GM18507 (cell line): Measurements from ENCODE around the gene PHLPP1.

ENCODE experiments used
- DNase-seq: peaks from one replicate; pipeline ENCODE4 v3.0.0; 2011; ENCODE audit warnings: low read depth; ENCODE audit not compliant: insufficient read length; ENCODE audit errors: extremely low spot score
- FAIRE-seq: peaks from 2 replicates; lab custom pipeline; 2011; peaks lifted over from hg19 to GRCh38; lab: Jason Lieb, UNC

The PHLPP1 gene

DNA sequence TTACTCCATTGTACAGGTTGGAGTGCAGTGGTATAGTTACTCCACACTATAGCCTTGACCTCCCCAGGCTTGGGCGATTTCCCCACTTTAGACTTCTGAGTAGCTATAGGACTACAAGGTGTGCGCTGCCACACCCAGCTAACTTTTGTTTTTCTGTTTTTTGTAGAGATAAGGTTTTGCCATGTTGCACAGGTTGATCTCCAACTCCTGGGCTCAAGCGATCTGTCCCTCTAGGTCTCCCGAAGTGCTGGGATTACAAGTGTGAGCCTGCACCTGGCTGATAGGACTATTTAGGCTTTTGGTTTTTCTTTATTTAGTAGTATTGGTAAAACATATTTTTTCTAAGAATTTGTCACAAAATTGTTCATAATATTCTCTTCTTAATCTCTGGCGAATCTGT, 121.7 kb downstream of the PHLPP1 start:
- FAIRE-seq (no peak), DNase-seq (no peak)

- DNase-seq, result peak; percentile 38
Measured at GRCh38 chr18:62838475-62839098, 123.2 kb downstream of the PHLPP1 start.

GRCh38 chr18:62839874-62840713, 124.8 kb downstream of the PHLPP1 start:
- no peak for DNase-seq
- peak; percentile 70 for FAIRE-seq

More at GRCh38 chr18:62838475-62839098, 123.2 kb downstream of the PHLPP1 start:
- peak; percentile 88 for FAIRE-seq

DNA sequence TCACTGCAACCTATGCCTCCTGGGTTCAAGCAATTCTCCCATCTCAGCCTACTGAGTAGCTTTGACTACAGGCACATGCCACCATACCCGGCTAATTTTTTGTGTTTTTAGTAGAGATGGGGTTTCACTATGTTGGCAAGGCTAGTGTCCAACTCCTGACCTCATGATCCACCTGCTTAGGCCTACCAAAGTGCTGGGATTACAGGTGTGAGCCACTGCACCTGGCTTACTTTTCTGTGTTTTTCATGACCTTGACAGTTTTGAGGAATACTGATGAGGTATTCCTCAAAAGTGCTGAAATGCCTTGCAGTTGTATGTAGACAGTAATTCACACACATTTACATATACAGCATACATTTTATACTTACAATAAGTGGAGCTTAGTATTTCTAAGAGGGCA, 126.1 kb downstream of the PHLPP1 start:
- FAIRE-seq (no peak), DNase-seq (no peak)

GRCh38 chr18:62842898-62843297, 127.6 kb downstream of the PHLPP1 start:
- DNase-seq (no peak), FAIRE-seq (no peak)

- FAIRE-seq, result peak; percentile 88
- DNase-seq, result no peak
Measured at GRCh38 chr18:62844850-62845643, 129.7 kb downstream of the PHLPP1 start.

DNA sequence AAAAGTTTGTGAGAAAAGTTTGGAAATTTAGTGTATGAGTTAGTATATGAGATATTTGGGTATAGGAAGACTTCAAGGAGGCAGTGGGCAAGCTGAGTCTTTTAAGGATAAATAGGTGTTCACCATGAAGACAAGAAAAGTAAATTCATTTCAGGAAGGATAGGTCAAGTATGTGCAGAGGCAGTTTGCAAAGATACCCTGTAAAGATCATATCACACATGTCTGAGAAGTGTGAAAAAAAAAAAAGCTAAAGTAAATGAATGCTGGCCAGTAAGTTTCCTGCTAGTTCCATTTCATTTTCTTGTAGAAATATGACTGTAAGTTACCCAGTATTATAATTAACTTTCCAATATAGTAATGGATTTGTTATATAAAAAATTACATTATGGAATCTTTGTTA, 131.0 kb downstream of the PHLPP1 start:
- FAIRE-seq, result no peak
- no peak for DNase-seq

- FAIRE-seq (no peak), DNase-seq (no peak)
Measured at GRCh38 chr18:62847081-62847480, 131.7 kb downstream of the PHLPP1 start.

DNA sequence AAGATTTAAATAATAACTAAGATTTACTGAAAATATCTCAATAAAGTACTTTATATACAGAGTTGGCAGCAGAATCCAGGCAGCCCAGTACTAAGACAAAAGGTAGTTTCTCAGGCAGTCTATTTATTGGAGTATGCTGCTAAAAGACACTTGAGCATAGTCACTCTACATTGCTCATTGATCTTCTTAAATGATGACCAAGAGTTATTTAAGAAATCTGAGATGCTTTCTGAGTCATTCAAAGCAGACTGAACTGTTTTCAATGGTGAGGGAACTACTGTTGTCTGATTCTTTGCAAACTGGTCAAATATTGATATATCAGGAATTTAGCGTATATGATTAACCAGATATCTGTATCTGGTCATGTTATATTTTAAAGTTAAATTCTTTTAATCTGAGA, 133.6 kb downstream of the PHLPP1 start:
- DNase-seq, result no peak
- FAIRE-seq, result no peak

DNA sequence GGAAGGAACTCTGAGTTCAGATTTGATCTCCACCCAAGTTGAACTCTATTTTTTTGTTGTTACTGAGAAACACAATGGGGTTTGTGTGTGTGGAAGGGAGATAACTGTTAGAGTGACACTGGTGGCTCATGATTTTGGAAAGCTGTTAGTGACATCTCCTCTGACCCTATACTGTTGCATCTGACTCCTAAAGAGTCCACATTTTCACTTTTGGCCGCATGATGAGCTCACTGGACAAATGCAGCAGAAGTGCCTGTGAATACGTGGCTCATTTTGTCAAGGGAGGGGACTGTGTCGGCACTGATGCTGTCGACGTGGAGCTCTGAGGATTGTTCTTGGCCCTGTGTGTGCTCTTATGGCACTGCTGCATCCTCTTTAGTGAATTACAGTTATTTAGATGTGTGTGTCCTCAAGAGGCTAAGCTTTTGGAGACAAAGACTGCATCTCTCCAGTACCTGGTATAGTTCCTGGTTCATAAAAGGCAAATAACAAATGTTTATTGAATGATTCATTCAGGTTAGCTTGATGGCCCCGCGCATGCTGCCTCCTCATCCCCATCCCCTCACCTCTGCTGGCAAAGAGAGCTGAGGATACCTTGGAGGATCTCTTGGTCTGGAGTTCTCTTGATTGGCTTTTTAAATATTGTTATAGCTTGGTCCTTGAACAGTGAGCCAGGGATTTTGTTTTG, 135.4 kb downstream of the PHLPP1 start:
- no peak for FAIRE-seq
- DNase-seq, result no peak

DNA sequence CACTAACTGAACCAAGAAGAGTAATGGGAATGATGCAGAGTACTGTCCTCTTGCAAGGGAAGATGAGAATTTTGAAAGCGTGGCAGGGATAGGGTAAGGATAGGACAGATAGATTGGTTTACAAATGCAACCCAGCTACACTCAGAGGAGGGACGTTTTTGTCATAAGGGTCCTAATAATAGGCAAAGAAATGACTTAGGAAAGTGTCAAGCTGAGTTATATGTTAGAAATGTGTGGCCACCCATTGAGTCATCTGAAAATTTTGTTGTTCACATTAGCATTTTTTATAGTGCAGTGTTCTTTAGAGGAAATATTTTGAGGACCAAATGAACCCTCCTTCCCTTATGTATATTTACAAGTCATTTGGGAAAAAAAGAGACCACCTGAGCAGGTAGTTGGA, 137.5 kb downstream of the PHLPP1 start:
- no peak for FAIRE-seq
- no peak for DNase-seq

GRCh38 chr18:62856294-62856693, 141.0 kb downstream of the PHLPP1 start:
- FAIRE-seq (no peak), DNase-seq (no peak)

DNA sequence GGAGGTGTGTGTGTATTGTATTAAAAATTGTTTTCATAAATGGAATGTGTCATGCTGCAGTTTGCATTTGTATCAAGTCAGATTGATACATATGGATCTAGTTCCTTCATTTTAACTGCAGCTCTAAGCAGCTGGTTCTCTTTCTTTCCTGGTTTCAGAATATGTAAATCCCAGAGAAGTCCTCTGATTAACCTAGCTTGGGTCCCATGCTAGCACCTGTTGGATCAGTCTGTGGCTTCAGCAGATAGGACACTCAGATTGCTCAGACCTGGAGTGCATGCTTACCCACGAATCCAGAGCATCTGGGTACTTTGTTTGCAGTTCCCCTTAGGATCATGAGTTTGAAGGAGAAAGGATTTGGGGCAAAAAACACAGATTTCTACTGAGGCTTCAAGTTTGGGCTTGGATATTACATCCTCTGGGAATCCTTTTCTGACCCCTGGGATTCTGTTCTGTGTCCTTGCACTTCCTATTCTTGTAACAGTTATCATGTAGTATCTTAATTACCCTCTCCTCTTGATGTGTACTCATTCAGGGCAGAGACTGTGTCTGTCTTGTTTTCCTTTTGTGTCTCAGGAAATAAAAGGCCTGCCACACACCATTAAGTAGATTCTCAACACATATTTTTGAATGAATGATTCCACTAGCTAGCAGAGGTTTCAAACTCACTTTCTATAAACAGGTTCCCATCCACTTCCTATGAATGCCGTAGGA, 142.1 kb downstream of the PHLPP1 start:
- DNase-seq (no peak), FAIRE-seq (no peak)

- DNase-seq, result no peak
- no peak for FAIRE-seq
Measured at GRCh38 chr18:62860062-62860461, 144.7 kb downstream of the PHLPP1 start.

DNA sequence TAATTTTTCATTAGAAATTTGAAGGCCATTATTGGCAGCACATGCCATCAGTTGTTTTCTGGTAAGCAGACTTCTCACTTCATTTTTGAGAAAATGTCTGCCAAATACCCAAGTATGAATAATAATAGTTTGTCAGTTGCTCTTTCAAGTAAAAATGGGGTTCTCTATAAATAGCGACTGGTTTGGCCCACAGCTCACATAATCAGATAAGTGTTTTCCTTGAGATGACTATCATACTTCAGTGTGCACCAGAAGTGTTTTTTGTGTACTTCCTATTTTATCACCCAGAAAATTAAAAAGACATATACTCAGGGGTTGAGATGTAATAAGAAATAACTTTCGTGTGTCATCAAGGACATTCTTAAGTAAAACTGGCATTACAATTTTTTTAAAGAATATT, 147.1 kb downstream of the PHLPP1 start:
- FAIRE-seq (no peak), DNase-seq (no peak)

- FAIRE-seq, result no peak
- no peak for DNase-seq
Measured at GRCh38 chr18:62863579-62864001, 148.2 kb downstream of the PHLPP1 start.

DNA sequence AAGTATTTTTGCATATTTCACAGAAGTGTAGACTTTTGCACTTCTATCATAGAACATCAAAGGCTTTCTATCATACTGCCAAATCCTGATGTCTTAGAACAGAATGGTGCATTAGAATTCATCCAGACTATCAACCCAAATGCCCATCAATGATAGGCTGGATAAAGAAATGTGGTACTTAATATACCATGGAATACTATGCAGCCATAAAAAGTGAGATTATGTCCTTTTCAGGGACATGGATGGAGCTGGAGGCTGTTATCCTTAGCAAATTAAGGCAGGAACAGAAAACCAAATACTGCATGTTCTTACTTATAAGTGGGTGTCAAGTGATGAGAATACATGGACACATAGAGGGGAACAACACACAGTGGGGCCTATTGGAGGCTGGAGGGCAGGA, 150.2 kb downstream of the PHLPP1 start:
- FAIRE-seq (no peak), DNase-seq (no peak)

DNA sequence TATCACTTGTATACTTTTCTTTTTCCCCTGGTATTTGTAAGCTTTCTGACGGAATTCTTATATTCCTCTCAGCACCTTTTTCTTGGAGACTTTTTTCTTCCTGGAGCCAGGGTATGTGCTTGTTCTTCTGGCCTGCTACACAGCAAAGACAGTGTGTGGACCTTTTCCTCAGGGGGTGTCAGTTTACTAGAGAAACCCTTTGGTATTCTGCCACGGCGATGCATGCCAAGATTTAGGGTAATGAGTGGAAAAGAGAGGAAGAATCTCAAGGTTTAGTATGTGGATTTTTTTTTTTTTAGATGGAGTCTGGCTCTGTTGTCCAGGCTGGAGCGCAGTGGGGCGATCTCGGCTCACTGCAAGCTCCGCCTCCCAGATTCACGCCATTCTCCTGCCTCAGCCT, 152.2 kb downstream of the PHLPP1 start:
- DNase-seq, result no peak
- no peak for FAIRE-seq

DNA sequence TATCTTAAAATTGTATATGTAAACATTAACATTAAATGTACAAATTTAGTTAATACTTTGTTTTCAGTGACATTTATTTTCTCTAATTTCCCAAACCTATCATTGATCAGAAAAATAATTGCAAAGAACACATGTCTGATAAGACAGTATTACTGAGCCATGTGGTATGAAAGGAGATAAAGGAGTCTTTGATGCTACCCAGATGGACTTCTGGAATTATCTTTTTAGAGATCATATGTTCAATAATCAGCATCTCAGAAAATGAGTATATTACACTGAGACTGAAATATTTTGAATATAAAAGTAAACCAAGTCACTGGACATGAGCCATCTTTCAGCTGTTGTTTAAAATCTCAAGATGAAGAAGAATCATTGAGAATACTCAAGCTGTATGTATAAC, 153.3 kb downstream of the PHLPP1 start:
- no peak for DNase-seq
- FAIRE-seq, result no peak
